GM21390 (cell line): ENCODE results near the gene PLAAT5.

ENCODE experiments used
- ATAC-seq: cut with Tn5 transposase; IDR thresholded peaks from one replicate; pipeline ENCODE4 v1.9.1; 2021; ENCODE audit not compliant: unreplicated experiment

The PLAAT5 gene

GRCh38 chr11:63516109-63516508 lies 25.1 kb upstream of the PLAAT5 start:
- ATAC-seq, result no peak

DNA sequence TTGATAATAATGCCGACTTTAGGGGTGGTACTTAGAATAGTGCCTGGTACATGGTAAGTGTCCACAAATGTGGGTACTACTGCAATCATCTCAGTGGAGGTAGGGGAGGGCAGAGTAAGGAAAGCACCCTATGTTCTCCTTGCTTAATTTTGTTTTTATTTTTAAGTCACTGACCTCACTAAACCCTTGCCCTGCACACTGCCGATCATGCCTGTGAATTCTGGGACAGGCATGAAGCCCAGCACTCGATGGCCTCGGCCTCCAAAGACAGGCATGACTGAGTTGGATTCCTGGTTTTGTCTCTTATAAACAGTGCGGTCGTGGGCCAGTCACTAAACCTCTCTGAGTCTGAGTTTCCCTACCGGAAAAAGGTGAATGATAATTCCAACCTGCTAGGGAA lies 21.8 kb upstream of the PLAAT5 start:
- ATAC-seq, result no peak

- no peak for ATAC-seq
Observed at GRCh38 chr11:63511048-63511748, 20.2 kb upstream of the PLAAT5 start.

GRCh38 chr11:63510360-63511047 lies 19.5 kb upstream of the PLAAT5 start:
- ATAC-seq, result no peak

- ATAC-seq, result no peak
Observed at GRCh38 chr11:63508745-63509144, 17.8 kb upstream of the PLAAT5 start.

- no peak for ATAC-seq
Observed at GRCh38 chr11:63508009-63508408, 17.0 kb upstream of the PLAAT5 start.

- ATAC-seq, result no peak
Observed at GRCh38 chr11:63507511-63507910, 16.5 kb upstream of the PLAAT5 start.

GRCh38 chr11:63506876-63507275 lies 15.9 kb upstream of the PLAAT5 start:
- ATAC-seq, result no peak

GRCh38 chr11:63505857-63506528 lies 15.0 kb upstream of the PLAAT5 start, which contains the start of gene LGALS12:
LGALS12 (plus strand) TSS chr11:63506084; CDS start chr11:63506459, 375 bp downstream.
- no peak for ATAC-seq

- ATAC-seq, result no peak
Observed at GRCh38 chr11:63504933-63505586, 14.1 kb upstream of the PLAAT5 start.

- no peak for ATAC-seq
Observed at GRCh38 chr11:63504054-63504453, 13.1 kb upstream of the PLAAT5 start.

- no peak for ATAC-seq
Observed at GRCh38 chr11:63503492-63503891, 12.5 kb upstream of the PLAAT5 start.

DNA sequence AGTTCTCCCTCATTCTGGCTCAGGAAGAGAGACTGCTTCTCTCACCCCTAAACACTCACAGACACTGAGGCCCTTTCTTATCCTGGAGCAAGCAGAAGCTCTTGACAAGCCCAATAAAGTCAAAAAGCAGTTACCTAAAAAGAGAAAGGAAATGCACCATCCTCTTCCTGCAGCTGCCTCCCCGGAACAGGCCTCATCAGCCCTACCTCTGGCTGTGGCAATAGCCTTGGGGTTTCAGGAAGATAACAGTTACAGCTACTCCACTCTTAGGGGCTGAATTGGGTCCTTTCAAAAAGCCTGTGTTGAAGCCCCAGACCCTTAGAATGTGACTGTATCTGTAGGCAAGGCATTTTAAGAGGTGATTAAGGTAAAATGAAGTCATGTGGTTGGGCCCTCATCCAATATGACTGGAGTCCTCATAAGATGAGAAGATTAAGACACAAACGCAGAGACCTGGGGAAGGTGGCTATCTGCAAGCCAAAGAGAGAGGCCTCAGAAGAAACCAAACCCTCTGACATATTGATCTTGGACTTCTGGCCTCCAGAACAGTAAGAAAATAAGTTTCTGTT lies 11.4 kb upstream of the PLAAT5 start:
- ATAC-seq, result no peak

DNA sequence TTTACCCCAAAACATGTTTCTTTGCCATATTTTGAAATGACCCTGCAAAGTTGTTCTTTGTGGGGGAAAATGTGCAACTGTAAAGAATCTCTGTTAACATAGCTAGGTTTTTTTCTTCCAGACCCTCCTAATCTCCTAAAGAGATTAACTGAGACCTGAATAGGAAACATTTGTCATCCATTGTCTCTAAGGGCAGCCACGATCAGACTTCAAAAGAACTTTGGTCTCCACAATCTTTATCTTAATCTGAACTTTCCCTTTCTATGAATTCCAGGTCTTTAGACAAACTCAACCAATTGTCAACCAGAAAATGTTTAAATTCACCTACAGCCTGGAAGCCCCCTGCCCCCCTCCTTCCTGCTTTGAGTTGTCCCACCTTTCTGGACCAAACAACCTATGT lies 10.3 kb upstream of the PLAAT5 start:
- ATAC-seq, result no peak

DNA sequence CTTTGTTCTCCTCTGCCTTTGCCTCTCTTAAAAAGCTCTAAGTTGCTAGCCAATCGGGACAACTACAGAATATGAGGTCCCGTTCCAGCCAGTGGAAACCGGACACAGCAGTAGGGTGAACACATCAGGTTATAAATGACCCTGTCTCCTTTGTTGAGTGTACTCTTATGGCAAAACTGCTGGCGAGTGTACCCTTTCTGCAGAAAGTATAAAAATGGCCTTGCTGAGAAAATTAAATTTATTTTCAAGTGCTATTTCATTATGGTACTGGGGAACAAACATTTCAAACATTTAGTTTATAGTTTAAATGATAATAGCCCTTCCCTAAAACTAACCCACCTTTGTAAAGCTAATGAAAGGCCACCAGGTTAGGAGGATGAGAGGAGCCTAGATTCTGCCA lies 8.9 kb upstream of the PLAAT5 start:
- ATAC-seq, result no peak

GRCh38 chr11:63494975-63495374 lies 4.0 kb upstream of the PLAAT5 start:
- ATAC-seq, result no peak

GRCh38 chr11:63493127-63493526 lies 2.2 kb upstream of the PLAAT5 start:
- ATAC-seq, result no peak

DNA sequence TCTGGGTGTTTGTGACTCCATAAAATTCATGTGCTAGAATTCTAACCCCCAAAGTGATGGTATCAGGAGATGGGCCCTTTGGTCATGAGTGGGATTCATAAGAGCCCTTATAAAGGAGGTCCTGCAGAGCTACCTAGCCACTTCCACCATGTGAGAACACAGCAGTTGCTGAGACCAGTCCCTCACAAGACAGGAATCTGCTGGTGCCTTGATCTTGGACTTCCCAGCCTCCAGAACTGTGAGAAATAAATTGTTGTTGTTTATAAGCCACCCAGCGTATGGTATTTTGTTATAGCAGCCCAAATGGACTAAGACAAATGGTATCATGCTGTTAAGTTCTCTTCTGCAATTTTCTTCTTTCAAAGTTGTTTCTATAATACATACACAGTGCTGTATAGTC lies 1.5 kb upstream of the PLAAT5 start:
- no peak for ATAC-seq

DNA sequence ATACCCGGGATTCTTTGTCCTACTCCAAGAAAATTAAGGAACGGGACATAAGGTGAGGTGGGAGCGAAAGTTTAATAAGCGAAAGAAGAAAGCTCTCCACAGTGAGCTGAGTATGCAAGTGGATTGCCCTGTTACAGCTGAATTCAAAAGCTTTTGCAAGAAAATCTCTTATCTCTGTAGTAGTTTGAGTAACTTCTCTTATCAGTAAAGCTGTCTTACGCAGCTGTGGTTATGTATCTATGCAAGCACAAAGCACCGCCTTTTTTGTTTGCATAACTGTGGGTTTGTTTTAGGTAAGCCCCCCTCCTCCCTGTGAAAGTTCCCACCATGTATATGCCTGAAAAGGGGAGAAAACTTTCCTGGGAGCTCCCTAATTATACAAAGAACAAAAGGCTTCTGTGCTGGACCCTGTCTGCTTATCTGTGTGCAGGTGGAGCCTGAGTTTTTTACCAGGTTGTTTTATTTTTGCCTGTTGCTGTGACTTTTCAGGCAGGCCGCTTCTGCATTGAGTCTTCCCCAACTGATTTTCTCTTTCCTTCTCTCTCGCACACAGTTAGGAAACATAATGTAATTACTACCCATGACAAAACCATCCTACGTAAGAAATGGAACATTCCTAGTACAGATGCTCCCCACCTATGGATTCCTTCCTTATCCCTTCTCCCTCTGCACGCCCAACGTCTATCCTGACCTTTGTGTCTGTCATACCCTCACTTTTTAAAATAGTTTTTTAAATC lies 837 bp upstream of the PLAAT5 start:
- ATAC-seq, result no peak

- no peak for ATAC-seq
Observed at GRCh38 chr11:63491240-63491587, 247 bp upstream of the PLAAT5 start.

DNA sequence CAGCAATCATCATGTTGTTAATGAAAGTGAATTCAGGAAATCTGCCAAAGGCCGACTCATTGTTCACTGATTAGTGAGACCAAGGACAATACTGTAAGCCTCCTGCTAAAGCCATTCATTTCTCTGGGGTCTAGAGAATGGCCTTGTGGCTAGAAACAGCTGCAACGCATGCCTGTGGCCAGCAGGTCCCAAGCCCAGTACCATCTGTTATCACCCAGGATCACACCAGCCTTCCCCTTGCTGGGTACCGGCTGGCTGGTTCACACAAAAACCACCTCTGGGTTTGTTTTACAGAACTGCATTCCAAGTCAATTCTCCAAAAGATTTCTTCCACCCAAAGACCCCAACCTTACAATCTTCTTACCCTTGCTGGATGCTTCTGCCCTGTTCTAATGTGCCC lies 1.1 kb downstream of the PLAAT5 start:
- ATAC-seq, result no peak
